HG03175 (cell line): ENCODE results near the gene ADAMTS2.

Experiments
- ATAC-seq: cut with Tn5 transposase; IDR thresholded peaks from one replicate; pipeline ENCODE4 v1.9.1; 2021; ENCODE audit warnings: mild to moderate bottlenecking, moderate library complexity; ENCODE audit not compliant: unreplicated experiment

ADAMTS2 gene

GRCh38 chr5:179373101-179373934 is 28.1 kb upstream of the ADAMTS2 start:
- ATAC-seq = no peak

- ATAC-seq = no peak
These were observed 26.7 kb upstream of the ADAMTS2 start for GRCh38 chr5:179371681-179372680.

- ATAC-seq = no peak
These were observed 25.9 kb upstream of the ADAMTS2 start for GRCh38 chr5:179371121-179371510.

GRCh38 chr5:179370490-179371120 is 25.3 kb upstream of the ADAMTS2 start:
- no peak for ATAC-seq

- no peak for ATAC-seq
These were observed 24.2 kb upstream of the ADAMTS2 start for GRCh38 chr5:179369530-179369884.

GRCh38 chr5:179368806-179369529 is 23.7 kb upstream of the ADAMTS2 start:
- no peak for ATAC-seq

GRCh38 chr5:179368126-179368805 is 23.0 kb upstream of the ADAMTS2 start:
- ATAC-seq = no peak

- no peak for ATAC-seq
These were observed 22.2 kb upstream of the ADAMTS2 start for GRCh38 chr5:179367491-179367890.

- ATAC-seq = no peak
These were observed 17.1 kb upstream of the ADAMTS2 start for GRCh38 chr5:179362355-179362754.

- no peak for ATAC-seq
These were observed 15.9 kb upstream of the ADAMTS2 start for GRCh38 chr5:179361037-179361603.

- no peak for ATAC-seq
These were observed 11.8 kb upstream of the ADAMTS2 start for GRCh38 chr5:179357031-179357430.

- no peak for ATAC-seq
These were observed 11.0 kb upstream of the ADAMTS2 start for GRCh38 chr5:179355976-179356974.

GRCh38 chr5:179354305-179354882 is 9.1 kb upstream of the ADAMTS2 start:
- no peak for ATAC-seq

- ATAC-seq = no peak
These were observed 3.6 kb upstream of the ADAMTS2 start for GRCh38 chr5:179348843-179349242.

- no peak for ATAC-seq
These were observed 2.8 kb upstream of the ADAMTS2 start for GRCh38 chr5:179348011-179348530.

GRCh38 chr5:179347581-179347980 is 2.3 kb upstream of the ADAMTS2 start:
- no peak for ATAC-seq

GRCh38 chr5:179346875-179347274 is 1.6 kb upstream of the ADAMTS2 start:
- ATAC-seq = no peak

- no peak for ATAC-seq
These were observed 1.1 kb upstream of the ADAMTS2 start for GRCh38 chr5:179346401-179346800.
